Testis (tissue), 3 donors: Measurements from ENCODE around the gene DFFB. TPM values are rescaled to one million over a fixed set of nuclear protein-coding genes. Genes with fewer than 3 reads are reported as not detected.

Experiments
- DNase-seq: peaks from one replicate; pipeline ENCODE4 v3.0.0-alpha.2; 2019
- H3K27ac ChIP-seq, 2 donors: fragments of 200-600 bp; sonication (generic); one replicate each; pipeline ENCODE4 v1.5.1; 2019
- H3K27me3 ChIP-seq: fragments of 200-600 bp; sonication (generic); one replicate; pipeline ENCODE4 v1.5.1; 2019
- H3K36me3 ChIP-seq: fragments of 200-600 bp; sonication (generic); one replicate; pipeline ENCODE4 v1.5.1; 2017; ENCODE audit warnings: low read depth; ENCODE audit errors: missing control alignments
- H3K4me1 ChIP-seq: fragments of 200-600 bp; sonication (generic); one replicate; pipeline ENCODE4 v1.5.1; 2019
- H3K4me3 ChIP-seq, 2 donors: fragments of 200-600 bp; sonication (generic); one replicate each; pipeline ENCODE4 v1.5.1; 2017 to 2019
- H3K9me3 ChIP-seq: fragments of 200-600 bp; sonication (generic); one replicate; pipeline ENCODE4 v1.5.1; 2017
- CTCF ChIP-seq, 3 experiments: fragments of 450-650 bp in 2 of 3; fragments of 200-600 bp in 1 of 3; sonication (generic) in 1 of 3; IDR thresholded peaks; one replicate each; pipeline ENCODE4 v1.5.1; 2016 to 2019; ENCODE audit warnings: antibody characterized with exemption in 3 of 3, mild to moderate bottlenecking in 2 of 3, moderate library complexity in 1 of 3
- POLR2A ChIP-seq: fragments of 450-650 bp; IDR thresholded peaks from one replicate; pipeline ENCODE4 v1.6.1; 2017; ENCODE audit warnings: antibody characterized with exemption, mild to moderate bottlenecking, moderate library complexity
- WGBS, 2 donors: methylation state at CpG; one replicate each; pipeline ENCODE4 v1.1.5; 2018; 5-methylcytosine and 5-hydroxymethylcytosine counted together
- intact Hi-C: fragments of 100-400 bp; cut with DNase I; formaldehyde crosslinking; loops from one replicate; pipeline ENCODE4 v1.15.1; 2023; ENCODE audit warnings: low total_unique reads
- polyA plus RNA-seq: library from polyadenylated mRNA; stranded (reverse); fragments of 350-450 nt; fragmentation: Illumina TruSeq; extraction: RNeasy Lipid Tissue Mini Kit (QIAGEN cat#74804); gene quantifications from one replicate; pipeline ENCODE4 v1.2.3, GENCODE V29; 2014; ENCODE audit warnings: low read depth, low replicate concordance; ENCODE audit not compliant: insufficient read depth
- total RNA-seq, 2 donors: library from RNA; depleted of rRNA; stranded (reverse); fragments of >200 nt; gene quantifications; one replicate each; pipeline ENCODE4 v1.2.3, GENCODE V29; 2016

The DFFB gene
- total and polyA plus RNA-seq, 3 donors from 2014 or later = 3.4 to 8.4 (median 6.9) TPM

GRCh38 chr1:3898994-3899753 is 41.9 kb downstream of the DFFB start:
- peak overlapping the region; percentile 90 to 96 for H3K4me3 ChIP-seq
- H3K27ac ChIP-seq = peak overlapping the region; percentile 97 to 99
- no peaks in the 10 kb centered on the region for H3K36me3 ChIP-seq
- H3K9me3 ChIP-seq = no peaks in the 10 kb centered on the region
- TF ChIP-seq CTCF (IDR thresholded peaks at IDR 0.05) (no peak), POLR2A (no peak)
- intact Hi-C loops = no loop called here
- no peak for DNase-seq
- H3K27me3 ChIP-seq = no peaks in the 10 kb centered on the region
- WGBS, 2 donors = 27 to 36% methylated on average over 9 to 10 of the region's 10 CpGs
- H3K4me1 ChIP-seq = peaks cover 4% of the 10 kb centered on the region

GRCh38 chr1:3899754-3900149 is 42.5 kb downstream of the DFFB start:
- TF ChIP-seq CTCF (IDR thresholded peaks at IDR 0.05) = no peak
- no peak for TF ChIP-seq POLR2A
- no peaks in the 10 kb centered on the region for H3K27me3 ChIP-seq
- H3K4me1 ChIP-seq = peaks cover 4% of the 10 kb centered on the region
- peak overlapping the region; percentile 97 to 99 for H3K27ac ChIP-seq
- 2% methylated on average over 19 of the region's 26 CpGs; no CpG with 5 or more reads in 1 of the 2 donors for WGBS, 2 donors
- peak overlapping the region; percentile 90 to 96 for H3K4me3 ChIP-seq
- H3K36me3 ChIP-seq = no peaks in the 10 kb centered on the region
- no peak for DNase-seq
- intact Hi-C loops = no loop called here
- H3K9me3 ChIP-seq = no peaks in the 10 kb centered on the region

GRCh38 chr1:3900150-3900968 is 43.1 kb downstream of the DFFB start, which contains the start of gene C1orf174:
Gene C1orf174, minus strand, starts transcription at chr1:3900272. Its CDS starts 86 bp downstream, at chr1:3900186.
- peak within 1 kb of the TSS; percentile 97 to 99 for H3K27ac ChIP-seq
- H3K36me3 ChIP-seq = no peaks in the 10 kb centered on the region
- TF ChIP-seq POLR2A (no peak), CTCF (IDR thresholded peaks at IDR 0.05) (no peak)
- WGBS, 2 donors = 0 to 1% methylated on average over 14 to 45 of the region's 58 CpGs
- H3K4me1 ChIP-seq = peaks cover 4% of the 10 kb centered on the region
- no peaks in the 10 kb centered on the region for H3K9me3 ChIP-seq
- H3K27me3 ChIP-seq = no peaks in the 10 kb centered on the region
- H3K4me3 ChIP-seq = peak within 1 kb of the TSS; percentile 90 to 96
- intact Hi-C loops = no loop called here
- DNase-seq = peak; percentile 97

- H3K4me3 ChIP-seq = peak overlapping the region; percentile 90 to 96
- H3K27ac ChIP-seq = peak overlapping the region; percentile 97 to 99
- no peaks in the 10 kb centered on the region for H3K36me3 ChIP-seq
- H3K27me3 ChIP-seq = no peaks in the 10 kb centered on the region
- peak; percentile 99 for DNase-seq
- H3K9me3 ChIP-seq = no peaks in the 10 kb centered on the region
- intact Hi-C loops = no loop called here
- WGBS, 2 donors = 0% methylated on average over 41 of the region's 51 CpGs; no CpG with 5 or more reads in 1 of the 2 donors
- peaks cover 4% of the 10 kb centered on the region for H3K4me1 ChIP-seq
- TF ChIP-seq POLR2A (no peak), CTCF (IDR thresholded peaks at IDR 0.05) (no peak)
Measured at GRCh38 chr1:3900969-3901529, 43.8 kb downstream of the DFFB start.
